Uterine smooth muscle cell (primary cell): Measurements from ENCODE around the gene RASSF5. TPM values are rescaled to one million over a fixed set of nuclear protein-coding genes. Genes with fewer than 3 reads are reported as not detected.

Experiments
- total RNA-seq: library from RNA; depleted of rRNA; stranded (reverse); fragments of >200 nt; gene quantifications from 2 replicates; pipeline ENCODE4 v1.2.3, GENCODE V29; 2014

RASSF5 gene
- total RNA-seq = 0.11 and 0.50 TPM in 2 replicates

GRCh38 chr1:206507284-206508129, at the start of gene RASSF5:
Gene RASSF5 (plus strand): TSS chr1:206507531. CDS start chr1:206507603, 72 bp downstream.

GRCh38 chr1:206469933-206470691, 37.2 kb upstream of the RASSF5 start, which contains the start of gene IKBKE:
Gene IKBKE (plus strand): TSS chr1:206470476. CDS start chr1:206473228, 2,752 bp downstream.

GRCh38 chr1:206612129-206612876, 105.0 kb downstream of the RASSF5 start, which contains the start of gene EIF2D:
Gene EIF2D (minus strand): TSS chr1:206612465. CDS start chr1:206612342, 123 bp downstream.

GRCh38 chr1:206635080-206635977, 128.0 kb downstream of the RASSF5 start, which contains the start of gene DYRK3:
Gene DYRK3 (plus strand): TSS chr1:206635536. CDS start chr1:206635704, 168 bp downstream.

Other genes starting within 250 kb of the RASSF5 start
- gene IKBKE, start 37.1 kb upstream of the RASSF5 start, total RNA-seq = 11.4 and 14.3 TPM in 2 replicates
- 47.9 and 51.2 TPM in 2 replicates for gene EIF2D, start 104.9 kb downstream of the RASSF5 start, total RNA-seq
- 62.2 and 84.9 TPM in 2 replicates for gene DYRK3, start 128.0 kb downstream of the RASSF5 start, total RNA-seq
- 30.2 and 30.4 TPM in 2 replicates for gene MAPKAPK2, start 177.4 kb downstream of the RASSF5 start, total RNA-seq